SIG-M5 treated with dmso at 0.1 percent for 504 hours (cell line): ENCODE measurements around the gene TMTC4.
"Not testable (repeated sequence)": the region's sequence is repeated elsewhere in the genome, so short reads cannot be mapped to it uniquely, and the experiment has no call there.

ENCODE experiments used
- DNase-seq: peaks from one replicate; lab custom pipeline; 2025; ENCODE audit not compliant: unreplicated experiment; lab: John Stamatoyannopoulos, UW

Gene TMTC4

GRCh38 chr13:100630555-100630954 lies 44.0 kb downstream of the TMTC4 start:
- DNase-seq = no peak

GRCh38 chr13:100627120-100627519 lies 47.5 kb downstream of the TMTC4 start:
- DNase-seq = no peak

DNA sequence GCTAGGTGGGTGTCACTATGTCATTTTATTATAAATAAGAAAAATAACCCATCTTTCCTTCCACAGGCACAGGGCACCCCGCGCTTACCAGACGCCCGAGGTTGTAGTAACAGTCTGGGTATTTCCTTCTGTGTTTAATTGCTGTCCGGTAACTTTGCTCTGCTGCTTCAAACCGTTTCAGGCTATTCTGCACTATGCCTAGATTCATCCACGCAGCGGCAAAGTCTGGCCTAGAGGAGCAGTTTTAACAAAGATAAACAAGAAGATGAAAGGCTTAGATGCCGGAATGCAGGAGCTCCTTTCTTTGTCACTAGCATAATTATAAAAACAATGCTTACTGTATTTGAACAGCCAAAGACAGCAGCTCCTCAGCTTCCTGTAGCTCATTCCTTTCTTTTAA lies 49.1 kb downstream of the TMTC4 start:
- DNase-seq = no peak

- no peak for DNase-seq
Observed at GRCh38 chr13:100620792-100621191, 53.8 kb downstream of the TMTC4 start.

GRCh38 chr13:100619940-100620339 lies 54.7 kb downstream of the TMTC4 start:
- DNase-seq = no peak

- DNase-seq = not testable (repeated sequence)
Observed at GRCh38 chr13:100618897-100619296, 55.7 kb downstream of the TMTC4 start.

DNA sequence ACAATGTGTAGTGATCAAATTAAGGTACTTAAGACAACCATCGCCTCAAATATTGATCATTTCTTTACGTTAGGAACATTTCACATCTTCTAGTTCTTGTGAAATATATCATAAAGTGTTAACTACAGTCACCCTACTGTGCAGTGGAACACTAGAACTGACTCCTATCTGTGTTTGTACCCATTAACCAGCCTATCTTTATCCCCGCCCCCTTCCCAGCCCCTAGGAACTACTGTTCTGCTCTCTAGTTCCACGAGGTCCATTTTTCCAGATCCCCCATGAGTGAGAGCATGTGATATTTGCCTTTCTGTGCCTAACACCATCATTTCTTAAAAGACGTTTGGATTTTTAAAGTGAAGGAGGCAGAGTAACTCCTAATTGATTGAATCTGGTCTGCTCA lies 61.6 kb downstream of the TMTC4 start:
- DNase-seq = no peak

DNA sequence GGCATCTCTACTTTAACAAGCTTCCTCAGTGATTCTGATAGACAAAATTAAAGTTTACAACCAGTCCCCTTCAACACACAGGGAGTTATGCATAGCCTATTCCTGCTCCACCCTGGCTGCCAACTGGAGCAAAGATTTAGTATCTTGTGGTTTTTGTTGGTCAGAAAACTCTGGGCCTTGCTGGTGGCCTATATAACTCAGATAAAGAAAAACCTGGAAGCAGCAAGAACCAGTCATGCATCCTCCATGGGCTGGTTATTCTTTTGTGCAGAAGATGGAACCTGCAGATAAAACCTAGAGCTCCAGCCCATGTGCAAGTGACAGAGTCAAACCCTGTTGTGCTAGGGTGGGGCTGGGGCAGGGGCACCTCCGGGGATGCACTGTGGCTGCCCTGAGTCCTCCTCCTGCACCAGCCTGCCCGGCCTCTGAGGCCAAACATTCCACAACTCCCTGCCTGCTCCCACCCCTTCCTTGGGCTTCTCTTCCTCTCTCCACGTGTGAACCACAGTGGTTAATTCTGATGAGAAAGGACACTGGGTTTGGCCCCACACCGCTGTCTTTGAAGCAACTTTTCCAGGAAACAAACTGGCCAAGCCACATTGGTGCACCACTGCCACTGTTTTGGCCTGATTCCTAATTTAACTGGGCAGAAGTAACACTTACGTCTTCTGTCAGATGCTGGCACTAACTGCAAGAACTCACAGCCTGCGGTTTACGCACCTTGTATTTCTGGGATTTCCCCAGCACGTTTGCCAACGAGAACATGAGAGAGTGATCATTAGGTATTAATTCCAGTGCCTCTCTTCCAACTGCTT lies 62.7 kb downstream of the TMTC4 start:
- no peak for DNase-seq

DNA sequence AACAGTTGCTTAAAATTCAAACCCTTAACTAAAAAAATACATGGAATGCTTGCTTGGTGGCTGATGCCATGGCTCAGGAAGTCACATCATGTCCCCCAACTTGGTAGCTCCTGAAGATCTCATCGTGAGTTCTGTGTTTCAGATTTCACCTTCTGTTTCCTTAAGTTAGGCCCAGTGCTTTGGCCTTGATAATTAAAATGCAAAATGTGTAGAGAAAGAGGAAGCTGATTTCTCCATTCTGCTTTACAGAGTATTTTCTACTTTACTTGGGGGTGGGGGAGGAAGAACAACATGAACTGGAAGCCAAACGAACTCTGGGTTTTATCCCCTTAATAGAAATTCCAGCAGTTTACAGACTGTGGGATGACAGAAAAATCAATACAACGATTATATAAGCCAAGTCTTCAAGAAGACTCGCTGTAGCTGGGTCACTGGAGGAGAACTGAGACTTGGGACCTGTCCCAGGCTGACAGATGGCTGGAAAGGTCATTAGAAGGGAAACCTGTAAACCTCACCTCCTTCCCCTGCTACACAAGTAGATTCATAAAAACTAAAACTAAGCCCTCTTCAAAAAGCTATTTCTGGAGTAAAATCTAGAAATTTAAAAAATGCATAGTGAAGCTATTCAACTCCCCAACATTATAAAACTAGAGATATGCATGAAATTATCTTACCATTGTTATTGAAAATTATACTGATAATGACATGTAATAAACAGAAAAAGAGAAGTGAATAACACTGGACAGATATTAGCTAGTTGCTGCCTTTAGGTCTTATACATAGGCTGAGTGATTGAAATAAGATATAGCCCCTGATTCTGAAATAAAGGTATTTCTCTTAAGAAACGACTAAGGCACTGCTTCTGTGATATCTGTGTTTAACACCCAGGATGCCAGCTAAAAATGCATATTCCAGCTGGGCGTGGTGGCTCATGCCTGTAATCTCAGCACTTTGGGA lies 63.9 kb downstream of the TMTC4 start:
- peak; percentile 79 for DNase-seq

- peak; percentile 93 for DNase-seq
Observed at GRCh38 chr13:100608906-100609305, 65.7 kb downstream of the TMTC4 start.

GRCh38 chr13:100608489-100608888 lies 66.1 kb downstream of the TMTC4 start:
- DNase-seq = no peak

- no peak for DNase-seq
Observed at GRCh38 chr13:100604918-100605710, 69.5 kb downstream of the TMTC4 start.

DNA sequence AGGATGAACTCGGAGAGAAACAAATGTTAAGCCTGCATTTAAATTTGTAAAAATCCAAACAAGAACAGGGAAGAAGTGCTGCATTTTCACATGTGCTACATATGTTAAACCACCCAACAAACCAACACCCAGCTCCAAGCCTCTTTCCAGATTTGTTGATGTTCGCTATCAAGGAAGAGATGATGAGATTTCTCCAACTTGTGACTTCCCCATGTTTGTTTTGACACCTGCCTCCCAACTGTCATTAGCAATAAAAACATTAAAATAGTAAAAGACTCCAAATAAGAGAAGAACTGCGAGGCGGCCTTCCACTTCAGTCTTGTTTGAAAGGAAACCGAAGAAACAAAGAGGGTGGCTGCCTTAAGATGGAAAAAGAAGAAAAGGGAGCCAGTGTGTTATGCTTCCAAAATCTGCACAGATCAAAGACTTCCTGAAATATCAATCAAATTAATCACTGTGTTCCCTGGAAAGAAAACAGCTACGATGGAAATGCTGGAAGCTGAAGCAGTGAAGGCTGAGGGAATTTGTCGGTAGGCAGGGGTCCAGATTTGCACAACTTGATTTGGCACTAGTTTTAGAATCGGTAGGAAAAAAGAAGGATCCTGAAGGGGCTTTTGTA lies 72.0 kb downstream of the TMTC4 start:
- DNase-seq = no peak

DNA sequence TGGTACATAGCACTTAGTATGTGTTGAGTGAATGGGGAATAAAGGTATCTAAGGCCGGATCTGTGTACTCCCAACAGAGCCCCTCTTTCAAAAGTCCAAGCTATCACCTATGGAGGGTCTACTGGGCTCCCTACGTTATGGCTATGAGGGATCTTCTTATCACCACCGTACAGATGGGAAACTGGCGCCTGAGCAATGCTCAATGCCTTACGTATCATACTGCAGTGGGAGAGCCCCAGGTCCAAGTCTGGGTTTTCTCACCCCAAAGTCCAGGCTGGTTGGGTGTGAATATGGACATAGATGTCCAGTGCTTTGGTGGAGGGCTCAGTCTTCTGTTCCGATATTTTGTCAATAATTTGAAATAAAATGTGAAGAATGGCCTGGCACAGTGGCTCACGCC lies 72.9 kb downstream of the TMTC4 start:
- DNase-seq = no peak

GRCh38 chr13:100600915-100601314 lies 73.7 kb downstream of the TMTC4 start:
- no peak for DNase-seq

GRCh38 chr13:100600461-100600860 lies 74.1 kb downstream of the TMTC4 start:
- DNase-seq = no peak

GRCh38 chr13:100597253-100597652 lies 77.3 kb downstream of the TMTC4 start:
- DNase-seq = no peak

DNA sequence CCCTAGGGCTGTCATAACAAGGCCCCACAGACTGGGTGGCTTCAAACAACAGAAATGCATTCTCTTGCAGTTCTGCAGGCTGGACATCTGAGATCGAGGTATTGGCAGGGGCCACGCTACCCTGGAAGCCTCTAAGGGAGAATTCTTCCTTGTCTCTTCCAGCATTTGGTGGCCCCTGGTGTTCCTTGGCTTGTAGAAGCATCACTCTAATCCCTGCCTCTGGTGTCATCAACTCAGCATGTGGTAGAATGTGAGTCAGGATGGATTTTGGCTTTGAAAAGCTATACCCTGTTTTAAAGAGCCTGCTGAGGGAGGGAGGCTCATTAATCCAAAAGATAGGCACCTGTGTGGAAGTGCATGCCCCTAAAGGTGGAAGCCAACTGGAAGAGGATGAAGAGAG lies 78.1 kb downstream of the TMTC4 start:
- DNase-seq = no peak

DNA sequence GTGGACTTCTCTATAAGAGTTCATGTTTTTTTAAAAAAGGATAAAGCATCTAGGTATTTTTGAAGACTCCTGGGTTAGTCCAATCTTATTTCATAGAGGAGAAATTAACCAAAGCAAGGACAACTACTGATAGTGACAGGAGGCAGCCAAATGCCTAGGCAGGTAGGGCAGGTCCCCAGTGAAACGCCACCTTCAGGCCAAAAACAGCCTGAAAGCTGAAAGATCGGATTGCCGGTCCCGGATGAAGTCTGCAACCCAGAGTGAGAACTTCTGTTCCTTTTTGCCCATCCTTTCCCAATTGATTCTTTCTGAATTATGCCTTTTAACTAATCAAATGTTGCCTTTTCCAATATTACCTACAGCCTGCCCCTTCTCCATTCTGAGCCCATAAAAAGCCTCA lies 79.9 kb downstream of the TMTC4 start:
- DNase-seq = no peak

GRCh38 chr13:100594255-100594654 lies 80.3 kb downstream of the TMTC4 start:
- no peak for DNase-seq
